ENCODE measurements around the gene YTHDF1. TPM values are rescaled to one million over a fixed set of nuclear protein-coding genes. Genes with fewer than 3 reads are reported as not detected.
"Not testable (repeated sequence)": the region's sequence is repeated elsewhere in the genome, so short reads cannot be mapped to it uniquely, and the experiment has no call there.

YTHDF1 gene
- total RNA-seq, 1 donor from 2014 or later = 29.1 TPM

DNA sequence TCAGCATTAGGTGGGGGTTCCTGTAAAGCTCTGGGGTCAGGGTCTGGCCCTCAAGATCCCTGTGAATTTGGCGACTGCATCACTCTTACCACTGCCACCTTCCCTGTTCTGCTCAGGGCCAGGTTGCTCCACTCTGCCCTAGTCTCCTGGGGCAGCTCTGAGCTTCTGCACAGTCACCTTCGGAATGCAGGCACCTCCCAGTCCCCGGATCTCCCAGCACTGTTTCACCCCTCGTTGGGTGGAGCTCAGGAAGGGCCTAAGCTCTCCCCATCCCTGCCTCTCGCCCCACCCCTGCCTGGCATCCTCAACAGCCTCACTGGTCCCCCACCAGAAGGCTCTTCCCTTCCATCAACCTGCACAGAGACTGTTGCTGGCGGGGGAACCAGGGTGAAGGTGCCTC is 46.2 kb downstream of the YTHDF1 start:
- no peak for DNase-seq

DNA sequence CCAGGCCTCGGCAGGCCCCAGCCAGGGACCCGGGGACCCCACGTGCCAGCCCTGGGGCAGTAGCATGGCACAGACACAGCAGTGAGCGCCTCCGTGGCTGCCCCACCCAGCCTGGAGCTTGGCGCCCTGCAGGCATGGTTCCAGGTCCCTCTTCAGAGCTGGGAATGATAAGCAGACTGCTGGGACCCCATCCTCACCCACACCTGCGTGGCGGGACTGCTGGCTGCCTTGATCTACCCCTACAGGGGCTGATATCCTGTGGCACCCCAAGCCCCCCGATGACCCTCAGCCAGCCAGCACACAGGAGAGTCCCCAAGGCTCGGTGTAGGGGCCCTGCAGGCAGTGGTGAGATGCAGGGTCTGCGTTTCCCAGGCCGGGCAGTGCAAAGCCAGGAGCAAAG is 47.1 kb downstream of the YTHDF1 start:
- no peak for DNase-seq

DNA sequence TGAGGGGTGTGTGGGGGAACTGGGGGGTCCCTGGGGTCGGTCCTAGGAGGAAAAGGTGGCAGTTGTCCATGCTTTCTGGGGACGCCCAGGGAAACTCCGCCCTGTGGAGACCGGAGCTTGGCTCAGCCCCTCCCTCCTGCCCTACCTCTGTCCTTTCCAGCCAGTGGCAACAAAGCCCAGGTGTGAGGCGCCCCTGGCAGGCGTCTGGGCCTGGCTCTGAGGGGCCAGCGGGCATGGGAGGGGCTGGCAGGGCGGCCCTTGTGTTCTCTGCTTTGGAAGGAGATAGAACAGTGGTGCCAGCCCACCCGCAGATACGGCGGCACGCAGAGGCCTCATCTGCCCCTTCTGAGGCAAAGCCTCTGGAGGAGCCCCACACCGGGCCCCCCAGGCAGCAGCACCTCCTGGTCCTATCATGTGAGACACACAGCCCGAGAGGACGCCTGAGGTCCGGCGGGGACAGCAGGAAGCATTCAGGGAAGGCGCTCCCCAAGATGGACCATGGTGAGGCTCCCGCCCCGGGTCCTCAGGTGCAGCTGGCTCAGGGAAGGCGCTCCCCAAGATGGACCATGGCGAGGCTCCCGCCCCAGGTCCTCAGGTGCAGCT is 47.9 kb downstream of the YTHDF1 start:
- no peak for DNase-seq

DNA sequence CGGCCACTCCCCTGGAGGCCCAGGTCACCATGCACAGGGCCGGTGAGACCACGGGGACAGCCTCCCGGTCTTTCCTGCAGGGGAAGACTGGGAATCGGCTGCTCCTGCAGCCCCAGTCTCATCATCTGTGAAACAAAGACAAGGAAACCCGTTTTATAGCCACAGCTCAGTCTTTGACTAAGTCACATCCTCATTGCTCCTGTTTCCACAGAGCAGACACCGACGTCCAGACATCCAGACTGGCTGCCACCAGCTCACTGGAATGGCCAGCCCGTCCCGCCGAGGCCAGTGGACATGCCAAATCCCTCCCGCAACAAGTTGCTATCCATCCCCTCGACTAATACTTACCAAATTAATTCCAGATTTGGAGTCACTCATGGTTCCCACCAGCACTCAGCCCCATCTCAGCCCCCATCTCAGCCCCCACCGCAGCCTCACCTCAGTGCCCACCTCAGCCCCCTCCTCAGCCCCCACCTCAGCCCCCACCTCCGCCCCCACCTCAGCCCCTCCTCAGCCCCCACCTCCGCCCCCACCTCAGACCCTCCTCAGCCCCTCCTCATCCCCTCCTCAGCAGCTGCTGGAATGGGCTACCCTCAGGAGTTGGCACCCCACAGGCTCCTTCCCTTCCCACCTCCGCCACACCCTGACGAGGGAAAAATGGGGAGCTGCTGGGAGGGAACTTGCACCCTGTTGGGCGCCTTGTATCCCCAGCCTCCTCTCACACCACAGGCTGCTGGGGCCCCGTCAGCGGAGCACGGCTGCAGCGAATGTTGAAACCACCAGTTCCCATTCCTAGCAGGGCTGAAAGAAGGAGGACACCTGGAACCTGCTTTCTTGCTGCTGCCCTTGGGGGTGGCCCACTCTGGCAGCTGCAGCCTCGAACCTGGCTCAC is 48.7 kb downstream of the YTHDF1 start:
- DNase-seq = no peak

DNA sequence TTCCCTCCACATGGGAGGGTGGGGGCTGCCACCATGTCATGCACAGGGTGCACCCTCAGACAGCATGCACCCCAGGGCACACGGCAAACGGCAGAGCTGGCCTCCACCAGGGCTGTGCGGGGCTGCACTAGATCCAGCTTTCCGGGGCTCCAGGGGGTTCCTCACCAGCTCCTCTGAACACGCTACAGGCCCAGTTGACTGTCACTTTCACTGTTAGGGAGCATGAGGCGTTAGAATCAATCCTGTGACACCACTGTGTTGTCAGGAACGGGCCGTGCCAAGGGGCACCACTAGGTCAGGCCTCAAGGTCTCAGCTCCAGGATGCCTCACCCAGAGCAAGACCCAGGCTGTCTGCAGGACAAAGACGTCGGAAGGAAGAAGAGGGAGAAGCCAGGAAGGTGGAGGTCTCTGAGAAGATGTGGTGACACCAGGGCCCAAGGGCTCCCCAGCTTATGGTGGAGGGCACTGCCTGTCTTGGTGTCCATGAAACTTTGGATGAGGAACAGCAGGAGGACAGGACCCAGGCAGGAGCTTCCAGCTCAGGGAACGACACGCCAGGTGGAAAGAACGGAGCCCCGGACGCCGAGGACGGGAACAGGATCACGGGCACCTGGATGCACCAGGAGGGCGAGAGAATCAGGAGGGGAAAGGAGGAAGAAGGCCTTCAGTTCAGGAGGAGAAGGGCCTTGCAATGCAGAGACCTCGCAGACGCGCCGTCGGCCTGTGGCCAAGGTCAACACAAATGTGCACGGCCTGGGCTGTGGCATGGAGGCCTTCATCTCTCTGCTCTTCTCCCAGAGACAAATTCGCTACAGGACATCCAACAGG is 49.5 kb downstream of the YTHDF1 start:
- no peak for DNase-seq

DNA sequence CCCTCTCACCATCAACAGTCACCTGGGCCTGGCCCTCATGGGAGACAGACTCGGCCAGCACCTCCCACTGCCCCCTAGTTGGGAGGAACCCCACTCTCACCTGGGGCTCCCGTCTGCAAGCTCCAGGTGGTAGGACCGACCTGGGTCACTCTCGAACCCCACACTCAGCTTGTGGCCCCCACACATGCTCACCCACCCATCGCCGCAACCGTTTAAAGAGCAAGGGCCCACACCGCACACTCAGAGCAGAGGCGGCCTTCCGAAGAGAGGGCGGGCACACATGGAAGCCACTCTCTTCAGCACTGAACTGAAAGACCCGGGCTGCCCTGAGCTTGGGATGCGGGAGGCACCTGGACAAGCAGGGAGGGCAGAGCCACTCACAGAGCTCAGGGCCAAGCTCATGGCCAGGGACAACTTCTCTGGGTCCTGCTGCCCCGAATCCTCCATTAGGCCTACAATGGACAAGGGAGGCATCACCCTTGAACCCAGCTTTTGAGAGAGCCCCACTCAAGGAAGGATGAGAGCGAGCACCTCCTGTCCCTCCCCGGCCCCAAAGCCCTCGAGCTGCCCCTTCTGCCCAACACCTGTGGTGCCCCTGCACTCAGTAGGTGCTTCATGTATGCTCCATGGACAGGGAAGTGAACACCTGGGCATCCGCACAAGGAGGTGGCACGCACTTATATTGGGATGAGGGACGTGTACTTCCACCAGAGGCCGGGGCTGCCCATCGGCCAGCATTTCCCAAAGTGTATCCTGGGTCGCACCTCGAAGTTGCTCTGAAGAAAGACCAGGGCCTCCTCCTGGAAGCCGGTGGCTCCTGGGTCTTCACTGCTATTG is 50.4 kb downstream of the YTHDF1 start:
- no peak for DNase-seq

DNA sequence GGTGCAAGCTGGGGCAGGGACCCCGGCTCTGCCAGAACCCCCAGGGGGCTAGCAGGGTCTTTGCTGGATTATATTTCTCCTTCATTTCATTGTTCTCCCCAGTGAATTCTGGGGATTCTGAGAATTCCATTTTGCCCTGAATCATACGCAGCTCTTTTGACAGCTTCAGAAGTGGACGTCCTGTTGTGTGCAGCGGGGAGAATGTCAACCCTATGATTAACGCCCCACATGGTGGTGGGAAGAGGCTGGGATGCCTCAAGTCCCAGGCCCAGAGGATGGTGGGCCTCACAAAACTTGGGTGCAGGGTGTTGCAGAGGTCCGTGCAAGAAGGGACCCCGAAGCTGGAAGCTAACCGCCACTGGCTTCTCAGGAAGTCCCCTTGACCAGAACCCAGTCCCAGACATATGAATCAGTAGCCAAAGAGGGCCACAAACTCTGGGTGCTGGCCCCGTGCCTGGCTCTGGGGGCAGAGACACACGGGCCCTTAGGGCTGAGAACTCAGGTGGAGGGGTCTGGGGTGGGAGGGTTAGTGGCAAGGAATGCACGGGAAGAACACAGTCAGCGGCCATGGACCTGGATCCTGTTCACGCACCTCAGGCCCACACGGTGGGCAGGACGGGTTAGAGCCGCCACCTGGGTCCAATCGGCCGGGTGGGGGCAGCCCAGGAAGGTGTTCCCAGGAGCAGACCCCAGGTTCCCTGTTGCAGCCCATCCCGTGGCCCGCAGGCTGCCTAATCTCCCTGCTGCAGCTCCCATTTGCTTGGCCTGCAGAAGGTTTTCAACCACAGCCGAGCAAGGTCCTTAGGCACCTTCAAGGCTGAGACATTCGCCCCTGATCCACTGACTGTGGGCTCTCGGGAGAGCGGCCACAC is 51.2 kb downstream of the YTHDF1 start:
- no peak for DNase-seq

DNA sequence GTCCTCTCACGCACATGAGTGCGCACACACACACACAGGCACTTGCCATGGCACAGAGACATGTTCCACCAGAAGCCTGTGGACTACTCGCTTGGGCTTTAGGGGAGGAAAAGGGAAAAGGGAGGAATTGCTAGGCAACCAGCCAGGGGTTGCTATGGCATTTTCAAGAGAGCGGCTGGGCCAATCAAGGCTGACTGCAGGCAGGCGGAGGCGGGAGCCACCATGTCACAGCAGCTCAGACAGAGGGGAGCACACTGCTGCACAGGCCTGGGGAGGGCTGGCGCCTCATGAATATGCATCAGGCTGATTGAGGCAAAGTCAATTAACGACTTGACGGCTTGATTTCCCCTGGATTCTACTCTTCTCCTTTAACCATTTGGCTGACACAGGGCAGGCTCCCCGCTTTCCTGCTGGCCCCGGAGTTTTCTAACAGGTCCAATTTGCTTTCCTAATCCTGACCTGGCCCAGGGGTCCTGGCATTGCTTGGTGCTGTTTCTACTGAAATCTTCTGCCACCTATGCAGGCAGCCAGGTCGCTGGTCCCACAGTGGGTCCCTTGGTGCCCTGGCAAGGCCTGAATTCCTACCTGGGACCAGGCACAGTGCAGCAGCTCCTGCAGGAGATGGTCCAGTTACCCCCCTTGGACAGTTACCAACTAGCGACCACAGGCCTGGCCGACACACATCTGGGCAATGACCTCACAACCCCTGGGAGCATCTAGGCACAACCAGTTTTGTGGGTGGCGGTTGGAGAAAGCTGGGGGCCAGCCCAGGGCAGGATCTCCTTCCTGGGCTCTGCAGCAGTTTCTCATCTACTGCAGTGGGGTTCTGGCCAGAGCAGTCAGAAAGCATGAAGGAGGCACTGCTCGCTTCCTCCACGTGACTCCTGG is 52.1 kb downstream of the YTHDF1 start:
- DNase-seq = no peak

DNA sequence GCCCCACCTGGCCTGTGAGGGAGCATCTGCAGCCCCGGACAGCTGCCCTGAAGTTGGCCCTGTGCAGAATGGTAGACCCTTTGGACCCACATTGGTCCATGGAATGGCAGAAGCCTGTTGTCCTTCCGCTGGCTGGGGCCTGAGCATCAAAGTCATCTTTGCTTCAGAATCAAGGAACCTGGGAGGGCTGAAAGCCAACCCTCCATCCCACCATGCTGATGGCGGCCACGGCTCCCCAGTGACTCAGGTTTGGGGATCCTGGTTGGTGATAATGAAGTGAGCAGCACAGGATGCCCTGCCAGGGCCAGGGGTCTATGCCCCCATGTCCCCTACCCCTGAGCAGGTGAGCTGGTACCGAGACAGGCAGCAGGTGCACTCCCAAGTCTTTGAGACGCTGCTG is 52.8 kb downstream of the YTHDF1 start:
- no peak for DNase-seq

DNA sequence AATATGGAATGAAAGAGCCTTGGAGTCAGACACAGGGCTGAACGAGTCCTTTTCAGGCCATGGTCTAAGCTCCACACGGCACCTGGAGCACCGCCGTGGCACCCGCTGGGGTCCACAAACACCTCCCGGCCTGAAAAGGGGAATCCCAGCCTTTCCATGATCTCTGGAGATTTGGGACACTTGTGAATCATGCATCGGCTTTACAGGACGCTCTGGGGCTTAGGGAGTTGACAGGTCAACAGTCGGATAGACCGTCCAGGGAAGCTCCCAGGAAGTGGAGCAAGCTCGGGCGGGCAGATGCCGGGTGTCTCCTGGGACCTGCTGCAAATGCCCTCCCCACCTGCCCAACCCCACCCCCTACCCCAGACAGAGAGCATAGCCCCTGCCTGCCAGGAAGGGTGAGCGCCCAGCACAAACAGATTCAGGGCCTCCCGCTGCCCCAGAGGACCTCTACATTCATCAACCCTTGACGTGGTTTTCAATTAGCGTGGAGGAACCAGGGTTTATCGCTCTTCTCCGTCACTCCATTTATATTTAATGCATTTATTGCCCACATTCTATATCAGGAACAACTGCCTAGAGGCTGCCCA is 53.6 kb downstream of the YTHDF1 start:
- DNase-seq = no peak

DNA sequence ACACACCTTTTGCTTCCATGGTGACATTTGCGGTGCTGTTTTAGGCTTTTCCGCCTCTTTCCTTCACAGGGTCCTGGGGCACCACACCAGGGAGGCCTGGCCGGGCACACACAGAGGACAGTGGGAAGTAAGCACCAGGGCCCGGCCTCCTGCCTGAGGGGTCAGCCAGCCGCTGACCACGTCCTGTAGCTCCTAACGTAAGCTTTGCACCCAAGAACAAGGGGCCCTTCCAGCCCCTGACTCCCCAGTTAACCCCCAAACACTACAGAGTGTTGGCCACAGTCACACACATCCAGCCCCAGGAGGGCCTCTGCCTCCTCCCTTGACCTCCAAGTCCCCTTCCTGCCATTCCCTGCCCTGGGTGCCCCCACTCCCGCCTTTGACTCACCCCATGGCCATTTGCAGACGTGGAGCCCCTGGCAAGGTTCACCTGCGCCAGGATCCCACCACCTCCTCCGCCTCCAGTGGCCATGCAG is 54.7 kb downstream of the YTHDF1 start:
- no peak for DNase-seq

DNA sequence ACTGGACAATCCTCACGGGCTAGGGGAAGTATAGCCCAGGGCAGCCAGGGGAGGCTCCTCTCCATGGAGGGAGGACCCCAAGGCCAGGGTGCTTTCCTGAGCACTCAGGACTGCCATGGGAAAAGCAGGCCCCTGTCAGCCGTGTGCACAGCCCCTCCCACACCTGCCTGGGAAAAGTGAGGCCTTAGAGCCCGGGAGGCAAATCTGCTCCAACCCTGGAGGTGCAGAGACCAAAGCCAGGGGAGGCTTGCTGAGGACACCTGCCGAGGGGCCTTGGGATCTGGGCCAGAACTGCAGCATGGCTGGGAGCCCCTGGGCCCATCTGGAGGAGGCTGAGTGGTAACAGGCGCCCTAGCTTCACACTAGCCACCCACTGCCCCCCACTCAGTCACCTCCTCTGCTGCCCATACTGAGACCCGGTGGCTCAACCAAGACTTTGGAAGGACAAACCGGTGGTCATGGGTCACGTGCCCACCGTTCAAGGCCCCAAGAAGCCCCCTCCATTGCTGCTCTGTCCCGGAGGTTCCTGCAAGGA is 55.2 kb downstream of the YTHDF1 start:
- DNase-seq = no peak

DNA sequence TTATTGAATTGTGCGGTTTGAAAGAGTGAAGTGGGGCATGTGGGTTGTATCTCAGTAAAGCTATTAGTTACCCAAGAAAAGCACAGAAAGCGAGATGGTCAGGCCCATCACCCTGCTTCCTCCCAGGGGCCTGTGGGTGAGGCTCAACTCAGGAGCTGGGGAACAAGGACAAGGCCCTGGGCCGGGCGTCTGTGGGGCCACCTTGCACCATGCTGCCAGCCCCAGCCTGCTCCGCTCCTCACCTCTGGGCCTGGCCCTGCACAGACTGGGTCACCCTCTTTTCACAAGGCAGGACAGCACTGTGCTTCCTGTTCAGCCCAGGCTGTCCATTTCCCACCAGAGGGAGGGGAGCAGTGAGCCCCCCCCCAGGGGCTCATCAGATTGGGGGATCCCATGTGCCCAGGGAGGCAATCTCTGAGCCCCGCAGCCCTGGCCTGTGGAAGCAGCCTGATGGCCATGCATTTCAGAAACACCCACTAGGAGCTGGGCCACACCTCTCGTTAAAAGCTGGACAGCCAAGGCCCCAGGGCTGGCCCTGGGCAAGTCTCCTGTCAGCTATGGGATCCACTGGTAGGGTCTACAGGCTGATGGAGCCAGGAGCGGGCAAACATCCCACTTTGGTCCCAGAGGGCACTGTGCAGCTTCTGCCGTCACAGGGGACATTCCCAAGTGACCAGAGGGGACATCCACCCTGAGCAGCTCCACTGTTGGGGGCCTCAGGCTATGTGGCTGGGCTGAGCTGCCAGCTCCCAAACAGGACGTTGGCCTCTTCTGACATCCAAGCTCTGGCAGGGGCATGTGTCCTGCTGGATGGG is 55.9 kb downstream of the YTHDF1 start:
- DNase-seq = no peak

DNA sequence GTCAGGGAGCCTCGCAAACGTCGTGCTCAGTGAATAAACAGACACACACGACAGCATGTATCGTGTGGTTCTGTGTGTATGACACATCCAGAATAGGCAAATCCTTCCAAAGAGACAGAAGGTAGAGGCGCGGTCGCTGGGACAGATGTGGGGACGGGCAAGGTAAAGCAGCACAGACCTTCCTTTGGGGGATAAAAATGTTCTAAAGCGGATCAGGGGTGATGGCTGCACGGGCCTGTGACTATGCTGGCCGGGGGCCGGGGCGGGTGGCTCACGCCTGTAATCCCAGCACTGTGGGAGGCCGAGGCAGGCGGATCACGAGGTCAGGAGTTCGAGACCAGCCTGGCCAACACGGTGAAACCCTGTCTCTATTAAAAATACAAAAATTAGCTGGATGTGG is 56.7 kb downstream of the YTHDF1 start:
- not testable (repeated sequence) for DNase-seq

DNA sequence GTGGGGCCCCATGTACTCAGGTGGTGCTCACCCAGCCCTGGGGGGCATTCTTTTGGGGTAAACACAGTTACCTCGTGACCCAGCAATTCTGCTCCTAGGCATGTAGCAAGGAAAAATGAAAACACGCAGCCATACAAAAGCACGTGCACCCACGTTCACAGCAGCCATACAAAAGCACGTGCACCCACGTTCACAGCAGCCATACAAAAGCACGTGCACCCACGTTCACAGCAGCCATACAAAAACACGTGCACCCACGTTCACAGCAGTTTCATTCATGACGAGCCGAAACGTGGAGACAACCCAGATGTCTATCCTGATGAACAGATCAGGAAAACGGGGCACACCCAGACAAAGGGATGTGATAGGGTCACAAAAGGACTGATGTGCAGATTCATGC is 57.1 kb downstream of the YTHDF1 start:
- no peak for DNase-seq

DNA sequence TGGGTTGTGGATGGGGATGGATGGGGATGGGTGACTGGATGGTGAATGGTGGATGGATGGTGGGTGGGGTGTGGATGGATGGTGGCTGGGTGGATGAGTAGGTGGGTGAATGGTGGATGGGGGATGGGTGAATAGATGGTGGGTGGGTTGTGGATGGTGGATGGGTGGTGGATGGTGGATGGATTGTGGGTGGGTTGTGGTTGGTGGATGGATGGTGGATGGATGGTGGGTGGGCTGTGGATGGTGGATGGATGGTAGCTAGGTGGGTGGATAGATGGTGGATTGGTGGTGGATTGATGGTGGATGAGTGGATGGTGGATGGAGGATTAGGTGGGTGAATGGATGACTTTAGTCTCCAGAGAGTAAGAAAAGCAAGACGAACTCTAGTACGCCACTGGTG is 57.6 kb downstream of the YTHDF1 start:
- no peak for DNase-seq

DNA sequence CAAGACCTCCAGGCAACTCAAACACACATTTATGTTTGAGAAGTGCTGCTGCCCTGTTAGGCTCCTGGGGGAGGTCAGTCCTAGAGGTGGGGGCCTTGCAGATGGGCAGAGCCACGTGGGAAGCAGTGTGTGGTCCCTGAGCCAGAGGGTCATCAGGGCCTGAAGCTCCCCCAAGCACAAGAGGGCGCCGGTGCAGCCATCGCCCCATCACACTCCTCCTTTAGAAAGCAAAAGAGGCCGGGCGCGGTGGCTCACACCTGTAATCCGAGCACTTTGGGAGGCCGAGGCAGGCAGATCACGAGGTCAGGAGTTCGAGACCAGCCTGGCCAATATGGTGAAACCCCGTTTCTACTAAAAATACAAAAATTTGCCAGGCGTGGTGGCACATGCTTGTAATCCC is 58.5 kb downstream of the YTHDF1 start:
- not testable (repeated sequence) for DNase-seq

DNA sequence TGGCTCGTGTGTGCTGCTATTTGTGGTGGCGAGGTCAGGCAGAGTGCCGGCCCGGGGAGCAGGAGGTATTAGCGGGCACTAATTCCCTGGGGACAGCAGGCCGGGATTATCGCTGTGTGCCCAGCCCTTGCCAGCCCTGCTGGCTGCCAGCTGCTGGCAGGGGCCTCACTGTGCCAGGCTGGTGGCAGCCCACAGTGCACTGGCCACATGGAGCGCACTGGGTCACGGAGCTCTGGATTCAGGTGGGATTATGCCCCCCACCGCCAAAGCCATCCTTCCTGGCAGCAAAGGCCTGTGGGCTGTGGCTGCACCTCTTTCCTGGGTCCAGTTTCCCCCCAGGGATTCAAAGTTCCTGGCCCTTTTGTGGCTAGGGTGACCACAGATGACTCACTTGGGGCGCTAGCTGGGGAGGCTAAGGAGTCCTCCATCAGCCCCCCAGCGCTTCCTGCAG is 59.7 kb downstream of the YTHDF1 start:
- peak; percentile 42 for DNase-seq
